ENCODE data around the gene PML.
"Not testable (repeated sequence)": the region's sequence is repeated elsewhere in the genome, so short reads cannot be mapped to it uniquely, and the experiment has no call there.

The PML gene

GRCh38 chr15:74064822-74065221 is 70.3 kb downstream of the PML start:
- H2AFZ ChIP-seq (ENCODE audit: low read length); H4K20me1 ChIP-seq (ENCODE audit: insufficient read depth, low read length); H3K79me2 ChIP-seq (ENCODE audit: insufficient read depth, low read length); H3K4me1 ChIP-seq (ENCODE audit: insufficient read depth, low read length, severe bottlenecking); H3K4me2 ChIP-seq (ENCODE audit: low read length); H3K4me3 ChIP-seq (ENCODE audit: low read depth, low read length, poor library complexity, severe bottlenecking); H3K27me3 ChIP-seq (ENCODE audit: insufficient read depth, low read length); H3K36me3 ChIP-seq (ENCODE audit: insufficient read depth, low read length); H3K27ac ChIP-seq (ENCODE audit: low read depth, low read length, poor library complexity, severe bottlenecking); H3K9me3 ChIP-seq (ENCODE audit: low read length); H3K9me2 ChIP-seq (ENCODE audit: low read depth, low read length); H3K9ac ChIP-seq (ENCODE audit: low read length); H3F3A ChIP-seq (ENCODE audit: insufficient read depth, low read length): not testable (repeated sequence)

GRCh38 chr15:74065684-74066411 is 71.3 kb downstream of the PML start:
- not testable (repeated sequence) for H3K4me1 ChIP-seq (ENCODE audit: insufficient read depth, low read length, severe bottlenecking)

GRCh38 chr15:74071645-74072044 is 77.1 kb downstream of the PML start:
- H3K9ac ChIP-seq (ENCODE audit: low read length); H3K36me3 ChIP-seq (ENCODE audit: insufficient read depth, low read length); H3K4me2 ChIP-seq (ENCODE audit: low read length); H3K27me3 ChIP-seq (ENCODE audit: insufficient read depth, low read length); H3K9me2 ChIP-seq (ENCODE audit: low read depth, low read length); H3K4me3 ChIP-seq (ENCODE audit: low read depth, low read length, poor library complexity, severe bottlenecking); H3K9me3 ChIP-seq (ENCODE audit: low read length); H3K79me2 ChIP-seq (ENCODE audit: insufficient read depth, low read length); H3K27ac ChIP-seq (ENCODE audit: low read depth, low read length, poor library complexity, severe bottlenecking); H2AFZ ChIP-seq (ENCODE audit: low read length); H3K4me1 ChIP-seq (ENCODE audit: insufficient read depth, low read length, severe bottlenecking); H4K20me1 ChIP-seq (ENCODE audit: insufficient read depth, low read length); H3F3A ChIP-seq (ENCODE audit: insufficient read depth, low read length): not testable (repeated sequence)

More at GRCh38 chr15:74065684-74066411, 71.3 kb downstream of the PML start:
- not testable (repeated sequence) for H3K36me3 ChIP-seq (ENCODE audit: insufficient read depth, low read length); H2AFZ ChIP-seq (ENCODE audit: low read length); H3K27me3 ChIP-seq (ENCODE audit: insufficient read depth, low read length); H3K9me3 ChIP-seq (ENCODE audit: low read length); H3K4me2 ChIP-seq (ENCODE audit: low read length); H3K9ac ChIP-seq (ENCODE audit: low read length); H3F3A ChIP-seq (ENCODE audit: insufficient read depth, low read length); H3K27ac ChIP-seq (ENCODE audit: low read depth, low read length, poor library complexity, severe bottlenecking); H4K20me1 ChIP-seq (ENCODE audit: insufficient read depth, low read length); H3K4me3 ChIP-seq (ENCODE audit: low read depth, low read length, poor library complexity, severe bottlenecking); H3K9me2 ChIP-seq (ENCODE audit: low read depth, low read length); H3K79me2 ChIP-seq (ENCODE audit: insufficient read depth, low read length)
- TF ChIP-seq CTCF (IDR thresholded peaks at IDR 0.05; ENCODE audit: low read length) = peak; percentile 35; the same call in 1 of the 2 replicates

GRCh38 chr15:74072132-74072531 is 77.6 kb downstream of the PML start:
- H3K4me3 ChIP-seq (ENCODE audit: low read depth, low read length, poor library complexity, severe bottlenecking); H3K27ac ChIP-seq (ENCODE audit: low read depth, low read length, poor library complexity, severe bottlenecking); H3K9ac ChIP-seq (ENCODE audit: low read length); H3K4me2 ChIP-seq (ENCODE audit: low read length); H2AFZ ChIP-seq (ENCODE audit: low read length); H4K20me1 ChIP-seq (ENCODE audit: insufficient read depth, low read length); H3K9me3 ChIP-seq (ENCODE audit: low read length); H3K79me2 ChIP-seq (ENCODE audit: insufficient read depth, low read length); H3K9me2 ChIP-seq (ENCODE audit: low read depth, low read length); H3F3A ChIP-seq (ENCODE audit: insufficient read depth, low read length); H3K4me1 ChIP-seq (ENCODE audit: insufficient read depth, low read length, severe bottlenecking); H3K36me3 ChIP-seq (ENCODE audit: insufficient read depth, low read length); H3K27me3 ChIP-seq (ENCODE audit: insufficient read depth, low read length): not testable (repeated sequence)

- not testable (repeated sequence) for H3K4me1 ChIP-seq (ENCODE audit: insufficient read depth, low read length, severe bottlenecking); H3K9me2 ChIP-seq (ENCODE audit: low read depth, low read length); H3K27ac ChIP-seq (ENCODE audit: low read depth, low read length, poor library complexity, severe bottlenecking); H4K20me1 ChIP-seq (ENCODE audit: insufficient read depth, low read length); H3K79me2 ChIP-seq (ENCODE audit: insufficient read depth, low read length); H3K9ac ChIP-seq (ENCODE audit: low read length); H3K4me3 ChIP-seq (ENCODE audit: low read depth, low read length, poor library complexity, severe bottlenecking); H2AFZ ChIP-seq (ENCODE audit: low read length); H3F3A ChIP-seq (ENCODE audit: insufficient read depth, low read length); H3K27me3 ChIP-seq (ENCODE audit: insufficient read depth, low read length); H3K4me2 ChIP-seq (ENCODE audit: low read length); H3K36me3 ChIP-seq (ENCODE audit: insufficient read depth, low read length); H3K9me3 ChIP-seq (ENCODE audit: low read length)
Observed at GRCh38 chr15:74072614-74073337, 78.3 kb downstream of the PML start.

- not testable (repeated sequence) for H3K27me3 ChIP-seq (ENCODE audit: insufficient read depth, low read length); H3K36me3 ChIP-seq (ENCODE audit: insufficient read depth, low read length); H3F3A ChIP-seq (ENCODE audit: insufficient read depth, low read length); H3K4me3 ChIP-seq (ENCODE audit: low read depth, low read length, poor library complexity, severe bottlenecking); H3K9ac ChIP-seq (ENCODE audit: low read length); H4K20me1 ChIP-seq (ENCODE audit: insufficient read depth, low read length); H3K9me2 ChIP-seq (ENCODE audit: low read depth, low read length); H3K4me2 ChIP-seq (ENCODE audit: low read length); H3K79me2 ChIP-seq (ENCODE audit: insufficient read depth, low read length); H2AFZ ChIP-seq (ENCODE audit: low read length); H3K4me1 ChIP-seq (ENCODE audit: insufficient read depth, low read length, severe bottlenecking); H3K27ac ChIP-seq (ENCODE audit: low read depth, low read length, poor library complexity, severe bottlenecking); H3K9me3 ChIP-seq (ENCODE audit: low read length)
Observed at GRCh38 chr15:74075781-74076180, 81.3 kb downstream of the PML start.

- H3K36me3 ChIP-seq (ENCODE audit: insufficient read depth, low read length); H3K27me3 ChIP-seq (ENCODE audit: insufficient read depth, low read length); H3K9ac ChIP-seq (ENCODE audit: low read length); H3K9me2 ChIP-seq (ENCODE audit: low read depth, low read length); H3K9me3 ChIP-seq (ENCODE audit: low read length); H4K20me1 ChIP-seq (ENCODE audit: insufficient read depth, low read length); H3K79me2 ChIP-seq (ENCODE audit: insufficient read depth, low read length); H2AFZ ChIP-seq (ENCODE audit: low read length); H3K27ac ChIP-seq (ENCODE audit: low read depth, low read length, poor library complexity, severe bottlenecking); H3K4me1 ChIP-seq (ENCODE audit: insufficient read depth, low read length, severe bottlenecking); H3K4me3 ChIP-seq (ENCODE audit: low read depth, low read length, poor library complexity, severe bottlenecking); H3K4me2 ChIP-seq (ENCODE audit: low read length); H3F3A ChIP-seq (ENCODE audit: insufficient read depth, low read length): not testable (repeated sequence)
Observed at GRCh38 chr15:74082450-74082849, 87.9 kb downstream of the PML start, which contains the start of gene GOLGA6A. GOLGA6A (minus strand) TSS chr15:74082550; CDS start chr15:74082509, 41 bp downstream.

All from OCI-LY1 (cell line).